HG03064 (cell line): ENCODE measurements around the gene COL27A1.
"Not testable (repeated sequence)": the region's sequence is repeated elsewhere in the genome, so short reads cannot be mapped to it uniquely, and the experiment has no call there.

Experiments
- ATAC-seq: cut with Tn5 transposase; IDR thresholded peaks from one replicate; pipeline ENCODE4 v1.9.1; 2021; ENCODE audit warnings: low read depth; ENCODE audit not compliant: unreplicated experiment

The COL27A1 gene

DNA sequence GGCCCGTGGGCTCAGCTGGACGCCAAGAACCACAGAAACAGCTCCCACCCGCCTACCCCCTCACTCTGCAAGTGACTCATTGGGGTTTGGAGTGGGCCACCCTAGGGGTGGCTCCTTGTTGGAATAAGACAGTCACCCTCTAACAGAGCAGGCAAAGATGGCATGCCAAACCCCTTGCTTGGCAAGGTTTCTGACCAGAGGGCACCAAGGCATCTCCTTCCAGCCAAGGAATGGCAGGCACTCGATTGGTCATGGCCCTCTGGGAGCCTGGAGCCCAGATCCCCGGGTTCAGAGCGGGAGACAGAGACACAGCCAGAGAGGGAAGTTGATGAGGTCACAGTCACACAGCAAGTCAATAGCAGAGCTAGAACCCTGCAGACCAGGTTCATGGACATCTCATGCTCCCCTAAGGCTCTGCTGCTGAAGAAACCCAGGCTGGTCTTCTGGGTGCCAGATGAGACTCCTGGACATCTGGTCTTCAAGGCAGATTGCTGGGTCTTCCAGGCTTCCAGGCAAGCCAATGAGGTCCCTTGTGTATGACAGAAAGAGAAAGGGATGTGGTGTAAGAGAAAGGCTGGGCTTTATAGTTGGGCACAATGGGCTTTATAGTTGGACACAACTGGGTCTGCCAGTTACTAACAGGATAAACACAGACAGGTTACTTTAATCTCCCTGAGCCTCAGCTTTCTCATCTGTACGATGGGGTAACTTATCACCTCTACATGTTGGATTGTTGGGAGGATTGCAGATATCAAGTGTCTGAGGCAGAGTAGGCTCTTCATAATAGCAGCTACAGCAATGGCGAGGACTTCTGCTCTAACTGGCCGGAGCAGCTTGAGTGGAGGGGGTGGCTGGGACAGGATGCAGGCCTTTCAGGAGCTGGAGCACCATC, 33.0 kb upstream of the COL27A1 start:
- no peak for ATAC-seq

DNA sequence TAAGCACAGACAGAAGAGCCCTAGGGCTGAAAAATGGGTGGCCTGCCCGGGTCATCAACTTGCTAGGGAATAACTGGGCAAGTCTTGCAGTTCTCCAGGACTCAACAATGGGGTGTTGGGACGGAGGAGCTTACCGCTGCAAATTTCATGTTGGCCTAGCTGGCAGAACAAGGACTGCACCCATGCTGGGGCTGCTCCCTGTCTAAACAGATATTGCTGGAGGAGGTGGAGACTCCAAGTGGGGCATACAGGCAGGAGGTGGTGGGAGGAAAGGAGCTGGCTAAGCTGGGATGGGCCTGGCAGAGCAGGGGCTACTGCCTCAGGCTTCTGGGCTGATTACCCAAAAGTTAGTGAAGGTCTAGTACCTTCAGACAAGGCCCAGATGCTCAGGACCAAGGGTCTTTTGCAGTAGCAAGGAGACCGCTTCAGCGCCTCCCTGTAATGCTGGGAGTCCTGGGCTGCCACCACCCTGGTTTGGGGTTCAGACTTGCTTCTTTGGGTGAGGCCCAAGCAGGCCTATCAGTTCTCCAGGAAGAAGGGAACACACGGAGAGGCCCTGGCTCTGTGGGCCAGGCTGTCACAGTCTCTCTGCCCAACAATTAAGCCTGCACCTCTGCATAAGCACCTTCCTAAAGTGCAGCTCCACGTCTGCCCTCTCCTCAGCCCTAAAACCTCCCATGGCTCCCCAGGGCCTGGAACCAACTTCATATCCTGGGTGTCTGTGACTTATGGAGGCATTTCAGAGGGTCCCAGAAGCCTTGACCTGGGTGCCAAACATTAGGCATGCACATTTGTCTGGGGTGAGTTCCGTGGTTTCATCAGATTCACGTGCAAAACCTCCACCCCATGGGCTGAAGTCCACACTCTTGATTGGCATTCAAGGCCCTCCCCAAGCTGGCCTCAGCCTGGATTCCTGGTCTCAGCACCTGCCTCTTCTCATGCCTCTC, 32.0 kb upstream of the COL27A1 start:
- ATAC-seq: no peak

DNA sequence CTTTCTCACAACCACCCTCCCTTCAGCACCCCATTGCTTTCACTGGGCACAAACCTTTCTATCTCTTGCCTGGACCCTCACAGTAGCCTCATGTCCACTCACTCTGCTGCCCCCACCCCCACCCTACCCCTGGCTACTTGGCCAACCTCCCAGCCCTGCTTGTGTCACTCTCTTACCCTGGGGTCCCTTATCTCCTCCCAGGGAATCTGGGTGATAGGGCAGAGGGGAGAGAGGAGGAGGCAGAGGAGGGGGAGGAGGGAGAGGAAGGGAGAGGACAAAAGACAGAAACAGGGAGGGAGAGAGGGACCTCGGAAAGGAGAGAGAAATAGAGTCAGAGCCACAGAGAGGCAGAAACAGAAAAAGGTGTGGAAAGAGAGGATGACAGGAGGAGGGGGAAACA, 31.2 kb upstream of the COL27A1 start:
- no peak for ATAC-seq

DNA sequence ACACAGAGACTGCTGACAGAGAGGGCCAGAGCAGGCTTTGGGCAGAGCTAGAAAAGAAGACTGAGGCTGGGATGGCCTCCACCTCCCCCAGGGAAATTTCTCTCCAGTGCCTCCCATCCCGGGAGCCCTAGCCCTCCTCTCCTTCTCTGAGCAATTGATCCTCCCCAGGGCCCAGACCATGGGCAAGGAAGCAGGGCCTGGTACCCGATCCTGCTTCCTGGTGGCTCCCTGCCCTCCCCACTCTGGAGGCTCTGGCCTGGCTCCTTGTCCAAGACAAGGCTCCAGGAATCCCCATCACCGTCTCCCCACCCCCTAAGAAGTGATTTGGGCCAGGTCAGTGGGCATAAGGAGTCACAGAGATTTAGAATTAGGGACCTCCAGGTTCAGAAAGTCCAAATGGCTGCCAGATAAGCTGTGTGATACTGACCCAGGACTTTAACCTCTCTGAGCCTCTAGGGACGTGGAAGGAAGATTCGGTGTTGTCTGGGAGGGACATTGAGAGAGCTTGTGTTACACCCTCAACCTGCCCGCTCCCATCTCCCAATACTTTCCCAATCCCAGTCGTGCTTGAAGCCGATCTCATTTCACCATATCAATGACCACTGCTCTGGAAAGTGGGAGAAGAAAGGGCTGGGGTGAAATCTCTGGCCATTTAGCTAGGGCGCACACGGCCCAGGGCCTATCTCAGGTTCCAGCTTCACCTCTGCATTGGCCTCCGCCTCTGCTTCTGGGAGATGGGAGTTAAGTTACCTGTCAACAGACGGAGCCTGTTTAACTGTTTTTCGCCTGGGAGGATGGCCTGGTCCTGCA, 30.5 kb upstream of the COL27A1 start:
- ATAC-seq: no peak

DNA sequence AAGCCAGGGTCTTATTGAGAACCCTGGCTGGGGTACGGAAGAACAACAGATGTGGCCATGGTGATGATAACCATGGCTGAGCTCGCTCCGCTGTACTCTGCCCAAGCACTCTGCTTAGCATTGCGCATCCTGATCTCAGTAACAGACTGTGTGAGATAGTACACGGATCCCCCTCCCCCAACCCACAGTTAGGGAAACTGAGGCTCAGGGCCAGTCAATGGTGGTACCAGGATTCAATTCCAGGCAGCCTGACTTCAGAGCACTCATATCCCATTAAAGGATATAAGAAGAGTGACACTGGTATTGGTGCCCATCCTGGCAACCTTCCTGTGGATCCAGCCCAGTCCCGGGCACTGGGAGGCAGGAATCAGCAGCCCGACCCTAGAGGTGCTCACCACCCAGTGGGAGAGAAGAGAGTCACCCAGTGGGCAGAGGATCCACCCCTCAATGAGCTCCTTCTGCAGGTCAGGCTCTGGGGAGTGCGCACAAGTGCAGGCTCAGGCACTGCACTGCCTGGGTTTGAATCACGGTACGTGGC, 29.8 kb upstream of the COL27A1 start:
- no peak for ATAC-seq

DNA sequence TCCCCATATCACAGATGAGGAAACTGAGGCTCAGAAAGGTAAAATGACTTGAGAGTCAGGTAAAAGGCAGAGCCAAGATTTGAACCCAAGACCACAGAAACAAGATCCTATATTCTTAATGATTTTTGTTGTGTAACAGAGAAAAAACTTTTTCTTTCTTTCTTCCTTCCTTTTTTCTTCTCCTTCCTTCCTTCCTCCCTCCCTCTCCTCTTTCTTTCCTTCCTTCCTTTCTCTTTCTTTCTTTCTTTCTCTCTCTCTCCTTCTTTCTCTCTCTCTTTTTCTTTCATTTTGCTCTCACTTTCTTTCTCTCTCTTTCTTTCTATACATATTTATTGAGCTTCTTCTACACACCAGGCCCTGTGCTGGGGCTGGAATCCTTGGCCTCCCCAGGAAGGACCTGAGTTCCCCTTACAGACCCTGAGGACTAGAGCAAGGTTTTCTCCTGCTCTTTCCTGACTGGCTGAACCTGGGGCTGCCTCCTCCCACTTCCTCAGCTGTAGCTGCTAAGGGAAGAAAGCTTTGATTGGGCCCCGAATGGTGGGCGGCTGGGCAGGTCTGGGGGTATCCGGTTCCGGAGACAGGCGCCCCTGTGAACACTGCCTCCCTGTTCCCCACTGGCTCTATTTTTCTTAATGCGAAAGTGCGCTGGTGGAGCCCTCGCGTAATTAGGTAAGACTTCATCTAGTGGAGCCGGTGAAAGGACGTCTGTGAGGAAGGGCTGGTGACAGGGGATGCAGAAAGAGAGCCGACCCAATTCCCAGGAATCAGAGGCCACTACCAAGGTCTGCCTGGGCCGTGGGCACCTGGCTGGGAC, 28.9 kb upstream of the COL27A1 start:
- ATAC-seq: no peak

DNA sequence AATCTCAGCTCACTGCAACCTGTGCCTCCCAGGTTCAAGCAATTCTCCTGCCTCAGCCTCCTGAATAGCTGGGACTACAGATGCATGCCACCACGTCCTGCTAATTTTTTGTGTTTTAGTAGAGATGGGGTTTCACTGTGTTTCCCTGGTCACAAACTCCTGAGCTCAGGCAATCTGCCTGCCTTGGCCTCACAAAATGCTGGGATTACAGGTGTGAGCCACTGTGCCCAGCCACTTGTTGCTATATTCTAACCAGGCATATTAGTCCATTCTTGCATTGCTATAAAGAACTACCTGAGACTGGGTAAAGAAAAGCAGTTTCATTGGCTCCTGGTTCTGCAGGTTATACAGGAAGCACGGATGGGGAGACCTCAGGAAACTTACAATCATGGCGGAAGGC, 26.6 kb upstream of the COL27A1 start:
- not testable (repeated sequence) for ATAC-seq

DNA sequence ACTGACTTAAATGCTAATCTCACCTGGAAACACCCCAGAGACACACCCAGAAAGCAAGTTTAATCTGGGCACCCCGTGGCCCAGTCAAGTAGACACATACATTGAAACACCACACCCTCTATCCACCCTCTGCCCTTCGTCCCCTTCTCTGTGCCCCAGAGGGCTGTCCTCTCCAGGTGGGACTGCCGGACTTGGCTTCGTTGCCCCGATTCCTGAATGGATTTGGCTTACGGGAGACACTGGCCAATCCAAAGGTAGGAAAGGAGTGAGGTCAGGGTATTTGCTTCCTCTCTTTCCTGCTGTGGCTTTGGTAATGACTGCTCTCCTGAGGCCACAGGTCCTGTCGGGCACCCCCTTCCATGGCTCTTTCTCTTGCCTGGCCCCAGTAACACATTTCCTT, 25.2 kb upstream of the COL27A1 start:
- ATAC-seq: no peak

DNA sequence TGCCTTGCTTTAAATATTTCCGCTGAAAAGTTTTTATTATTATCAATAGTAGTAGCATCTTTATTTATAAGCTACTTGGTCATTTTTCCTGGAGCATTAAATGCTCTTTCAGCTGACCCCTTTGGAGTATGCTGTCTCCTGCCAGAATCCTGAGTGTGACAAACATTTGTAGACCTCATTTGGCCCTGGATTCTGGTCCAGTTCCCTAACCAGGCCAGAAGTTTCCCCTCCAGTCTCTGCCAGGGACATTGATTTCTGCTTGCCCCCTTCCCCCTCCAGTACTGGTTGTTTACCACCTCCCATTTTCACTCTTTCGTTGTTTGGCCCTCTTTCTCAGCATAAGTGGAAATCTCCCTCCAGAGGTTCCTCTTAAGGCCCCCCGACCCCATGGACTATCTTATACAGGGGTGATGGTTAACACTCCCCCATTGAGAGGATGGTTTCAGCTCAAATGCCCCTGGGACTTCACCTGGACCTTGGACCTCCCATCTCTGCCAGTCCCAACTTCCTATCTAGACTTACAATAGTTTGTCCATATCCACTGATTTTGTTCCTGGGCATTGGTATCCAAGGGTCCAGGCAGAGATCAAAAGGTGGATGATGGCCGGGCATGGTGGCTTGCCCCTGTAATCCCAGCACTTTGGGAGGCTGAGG, 24.6 kb upstream of the COL27A1 start:
- no peak for ATAC-seq

DNA sequence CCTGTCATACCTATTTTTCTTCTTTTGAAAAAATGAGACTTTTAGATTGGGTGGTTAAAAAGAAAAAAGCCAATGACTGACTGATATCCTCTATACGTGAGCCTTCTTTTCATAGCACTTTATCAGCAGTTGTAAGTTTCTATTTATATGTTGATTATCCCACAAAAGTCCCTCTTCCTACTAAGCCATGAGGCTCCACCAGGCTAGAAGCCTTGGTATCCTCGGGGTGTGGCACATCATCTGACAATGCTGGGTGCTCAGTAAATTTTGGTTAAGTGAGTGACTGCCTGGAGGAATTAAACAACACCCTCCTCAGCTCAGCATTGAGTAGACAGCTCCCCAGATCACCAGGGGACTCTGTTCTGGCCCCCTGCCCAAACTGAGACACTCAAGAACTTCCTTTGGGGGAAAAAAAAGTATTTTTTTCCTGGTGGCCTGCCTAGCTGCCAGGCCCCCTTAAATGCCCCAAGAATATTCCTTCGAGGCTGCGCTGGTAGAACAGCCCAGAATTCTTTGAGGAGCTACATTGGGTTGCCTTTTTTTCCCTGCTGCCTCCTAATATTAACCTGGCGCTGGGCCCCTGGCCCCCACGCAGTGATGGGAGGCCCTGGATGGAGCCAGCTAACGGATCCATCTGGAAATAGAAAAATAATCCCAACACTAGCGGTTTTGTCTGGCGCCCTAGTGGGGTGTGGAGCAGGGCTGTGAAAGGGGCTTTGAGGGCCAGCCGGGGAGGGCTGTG, 23.4 kb upstream of the COL27A1 start:
- ATAC-seq: no peak

DNA sequence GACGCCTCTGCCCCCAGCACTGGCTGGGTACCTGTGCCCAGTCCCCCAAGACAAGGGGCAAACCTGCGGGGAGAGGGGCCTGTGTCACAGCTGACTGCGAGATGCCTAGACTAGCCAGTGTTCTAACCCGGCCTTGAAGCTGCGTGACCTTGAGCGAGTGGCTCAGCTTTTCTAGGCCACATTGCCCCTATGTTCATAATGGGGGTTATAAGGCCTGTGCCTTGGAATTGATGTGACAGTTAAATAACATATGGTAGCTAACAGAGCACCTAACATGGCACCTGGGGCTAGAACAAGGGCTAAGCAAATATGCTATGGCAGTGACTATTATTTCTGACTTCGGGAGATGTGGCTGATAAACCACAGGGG, 22.8 kb upstream of the COL27A1 start:
- no peak for ATAC-seq

DNA sequence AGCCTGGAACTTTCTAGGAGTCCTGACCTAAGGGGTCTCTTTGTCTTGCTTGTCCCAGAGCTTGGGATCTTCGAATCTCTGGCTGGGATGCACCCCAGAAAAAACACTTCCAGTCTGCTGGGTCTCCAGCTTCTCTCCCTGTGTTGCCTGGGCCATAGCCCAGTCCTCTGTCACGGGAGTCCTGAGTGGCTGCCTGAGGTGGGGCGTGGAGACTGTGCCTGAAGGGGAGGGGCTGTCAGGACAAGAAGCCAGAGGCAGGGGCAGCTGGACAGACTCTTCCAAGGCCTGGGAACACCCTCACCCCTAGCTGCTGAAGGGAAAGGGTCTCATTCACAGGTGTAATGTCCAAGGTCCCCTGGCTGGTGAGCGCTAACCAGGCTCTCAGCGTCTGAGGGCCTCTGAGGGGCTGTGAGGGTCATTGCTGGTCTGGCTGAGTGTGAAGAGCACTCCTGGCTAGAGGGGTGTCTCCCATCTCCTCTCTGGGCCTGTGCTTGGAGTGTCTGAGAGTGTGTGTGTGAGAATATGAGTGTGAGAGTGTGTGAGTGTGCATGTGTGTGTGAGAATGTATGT, 20.4 kb upstream of the COL27A1 start:
- no peak for ATAC-seq

DNA sequence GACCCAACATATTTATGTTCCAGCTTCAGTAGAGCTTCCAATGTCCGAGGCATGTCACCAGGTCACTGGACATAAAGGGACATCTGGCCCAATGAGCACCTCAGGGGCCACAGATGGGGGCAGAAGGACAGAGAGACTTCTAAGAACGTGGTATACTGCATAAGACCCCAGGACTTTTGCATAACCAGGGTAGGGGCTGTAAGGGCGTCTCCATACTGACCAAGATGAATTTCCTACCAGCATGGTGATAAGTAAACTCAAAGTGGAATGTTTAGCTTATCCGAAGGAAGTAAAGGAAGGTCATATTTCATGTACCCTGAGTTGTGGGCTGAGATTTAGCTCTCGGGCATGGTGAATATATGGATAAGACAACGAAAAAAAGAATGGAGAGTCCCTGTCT, 17.5 kb upstream of the COL27A1 start:
- ATAC-seq: no peak

DNA sequence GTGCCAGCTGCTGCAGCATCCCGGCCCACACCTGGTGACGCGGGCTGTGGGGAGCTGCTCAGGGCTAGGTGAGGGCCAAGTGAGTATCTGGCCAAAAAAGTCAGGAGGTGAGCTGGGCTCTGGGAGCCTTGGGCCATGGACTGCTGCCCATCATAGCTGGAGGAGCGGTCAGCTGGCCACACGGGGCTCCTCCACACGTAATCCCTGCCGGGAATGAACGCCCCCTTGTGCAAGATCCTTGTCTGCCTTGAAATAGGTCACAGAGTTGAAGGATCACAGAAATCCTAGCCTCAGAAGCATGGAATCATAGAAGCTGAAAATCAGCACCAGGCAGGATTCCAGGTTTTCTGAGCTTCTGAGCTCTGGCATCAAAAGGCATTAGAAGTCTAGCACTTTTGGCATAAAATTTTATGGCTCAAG, 16.8 kb upstream of the COL27A1 start:
- no peak for ATAC-seq

DNA sequence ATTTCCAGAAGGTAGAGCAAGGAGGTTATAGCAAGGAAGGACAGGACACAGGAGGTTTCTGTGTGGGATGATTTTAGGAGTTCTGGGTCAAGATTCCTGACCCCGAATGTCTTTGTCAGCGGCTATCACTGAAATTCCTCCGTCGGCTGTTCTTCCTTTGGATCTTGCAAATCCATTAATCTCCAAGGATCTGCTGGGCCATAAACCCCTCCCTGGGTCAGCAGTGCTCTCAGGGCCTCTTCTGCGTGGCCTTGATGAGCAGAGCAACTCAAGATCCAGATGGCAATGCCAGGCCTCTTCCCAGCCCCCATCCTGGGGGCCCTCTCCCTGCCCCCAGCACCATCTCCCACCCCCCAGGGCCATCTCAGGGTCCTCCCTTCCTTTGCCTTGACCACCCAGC, 16.3 kb upstream of the COL27A1 start:
- no peak for ATAC-seq

DNA sequence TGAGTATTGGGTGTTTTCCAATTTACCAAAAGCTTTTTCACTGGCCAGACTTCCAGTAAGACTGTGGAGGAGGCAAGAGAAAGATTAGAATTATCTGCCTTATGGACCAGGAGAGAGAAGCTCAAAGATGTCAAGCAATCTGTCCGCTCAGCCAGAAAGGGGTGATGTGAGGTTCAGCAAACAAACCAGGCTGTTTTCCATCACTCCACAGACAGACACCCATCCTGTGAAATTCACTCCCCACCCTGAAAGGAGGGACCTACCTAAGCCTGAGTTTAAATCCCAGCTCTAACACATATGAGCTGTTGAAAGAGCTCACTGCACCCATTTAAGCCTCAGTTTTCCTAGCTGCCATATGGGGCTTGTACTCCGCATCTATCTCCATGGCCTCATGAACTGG, 14.9 kb upstream of the COL27A1 start:
- no peak for ATAC-seq

DNA sequence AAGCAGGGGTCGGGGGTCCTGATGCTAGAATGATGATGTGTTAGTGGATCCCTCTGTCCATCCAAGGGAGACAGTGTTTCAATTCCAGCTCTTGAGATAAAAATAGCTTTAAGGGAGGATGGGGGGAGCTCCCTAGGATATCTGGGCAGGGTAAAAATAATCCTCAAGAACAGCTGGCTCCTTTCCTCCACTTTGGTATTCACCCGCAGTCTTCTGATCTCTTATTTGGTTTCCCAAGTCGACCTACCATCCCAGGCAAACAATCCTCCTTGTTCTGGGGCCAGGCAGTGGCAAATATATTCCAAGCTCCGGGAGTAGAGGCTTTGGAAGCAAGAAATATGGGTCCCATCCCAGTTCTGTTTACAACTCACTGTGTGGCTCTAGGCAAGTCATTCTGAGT, 14.5 kb upstream of the COL27A1 start:
- no peak for ATAC-seq
